RCC 7860 (cell line): ENCODE data around the gene ENDOU.

Experiments used
- DNase-seq: peaks from one replicate; pipeline ENCODE4 v3.0.0-alpha.2; 2015; ENCODE audit warnings: low spot score
- FAIRE-seq: peaks from 2 replicates; lab custom pipeline; 2012; peaks lifted over from hg19 to GRCh38; lab: Jason Lieb, UNC

Gene ENDOU

DNA sequence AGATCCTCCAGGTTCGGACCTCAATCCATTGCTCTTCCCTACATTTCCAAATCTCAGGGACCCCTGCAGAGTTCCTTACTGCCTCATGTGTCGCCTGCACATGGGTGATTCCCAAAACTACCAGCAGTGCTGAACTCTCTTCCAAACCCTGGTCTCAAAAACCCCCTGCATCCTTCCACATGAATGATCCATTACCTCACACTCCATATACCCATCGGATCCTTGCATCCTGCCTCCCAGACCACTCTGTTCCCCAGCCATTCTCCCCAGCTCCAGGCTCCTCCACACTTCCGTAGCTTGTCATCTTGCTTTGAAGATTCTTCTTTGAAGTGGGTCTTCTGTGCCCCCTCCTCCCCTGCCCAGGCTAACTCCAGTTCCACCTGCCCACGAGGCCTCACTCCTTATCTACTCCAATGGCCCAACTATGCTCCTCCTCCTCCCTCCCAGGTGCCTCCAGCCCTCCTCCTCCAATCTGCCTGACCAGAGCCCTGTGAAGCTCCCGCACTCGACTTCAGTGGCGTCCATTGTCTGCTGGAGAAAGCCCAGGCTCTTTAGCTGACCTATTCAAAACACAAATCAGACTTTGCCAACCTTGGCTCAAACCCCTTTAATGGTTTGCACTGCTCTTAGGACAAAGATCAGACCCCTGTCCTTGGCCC is 19.6 kb upstream of the ENDOU start:
- FAIRE-seq (no peak), DNase-seq (no peak)

- no peak for FAIRE-seq
- peak; percentile 20 for DNase-seq
Measured at GRCh38 chr12:47744005-47744651, 18.8 kb upstream of the ENDOU start.

- DNase-seq, result no peak
- FAIRE-seq, result no peak
Measured at GRCh38 chr12:47743311-47743860, 18.1 kb upstream of the ENDOU start.

- DNase-seq (peak; percentile 5), FAIRE-seq (no peak)
Measured at GRCh38 chr12:47742253-47742825, 17.0 kb upstream of the ENDOU start.

DNA sequence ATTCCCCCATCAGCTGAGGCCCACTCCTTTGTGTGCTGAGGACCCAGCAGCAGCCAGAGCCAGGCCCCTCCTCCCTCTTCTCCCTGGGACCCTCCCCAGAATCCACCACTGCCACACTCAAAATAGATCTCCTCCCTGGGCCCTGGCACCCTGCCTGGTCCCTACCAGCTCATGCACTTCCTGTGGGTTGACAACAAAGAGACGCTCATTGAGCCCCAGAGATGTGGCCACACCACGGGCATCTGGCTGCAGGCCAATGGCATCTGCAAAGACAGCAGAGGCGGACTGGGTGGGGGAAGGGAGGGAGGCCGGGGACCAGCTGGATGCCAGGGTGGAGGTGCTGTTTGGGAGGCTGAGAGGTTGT is 16.0 kb upstream of the ENDOU start:
- no peak for FAIRE-seq
- DNase-seq, result peak; percentile 74

GRCh38 chr12:47740606-47741339 is 15.5 kb upstream of the ENDOU start:
- DNase-seq (no peak), FAIRE-seq (no peak)

- no peak for FAIRE-seq
Measured at GRCh38 chr12:47739979-47740378, 14.7 kb upstream of the ENDOU start.

GRCh38 chr12:47739297-47739696 is 14.0 kb upstream of the ENDOU start:
- FAIRE-seq (no peak), DNase-seq (no peak)

More at GRCh38 chr12:47739979-47740378, 14.7 kb upstream of the ENDOU start:
- DNase-seq, result no peak

DNA sequence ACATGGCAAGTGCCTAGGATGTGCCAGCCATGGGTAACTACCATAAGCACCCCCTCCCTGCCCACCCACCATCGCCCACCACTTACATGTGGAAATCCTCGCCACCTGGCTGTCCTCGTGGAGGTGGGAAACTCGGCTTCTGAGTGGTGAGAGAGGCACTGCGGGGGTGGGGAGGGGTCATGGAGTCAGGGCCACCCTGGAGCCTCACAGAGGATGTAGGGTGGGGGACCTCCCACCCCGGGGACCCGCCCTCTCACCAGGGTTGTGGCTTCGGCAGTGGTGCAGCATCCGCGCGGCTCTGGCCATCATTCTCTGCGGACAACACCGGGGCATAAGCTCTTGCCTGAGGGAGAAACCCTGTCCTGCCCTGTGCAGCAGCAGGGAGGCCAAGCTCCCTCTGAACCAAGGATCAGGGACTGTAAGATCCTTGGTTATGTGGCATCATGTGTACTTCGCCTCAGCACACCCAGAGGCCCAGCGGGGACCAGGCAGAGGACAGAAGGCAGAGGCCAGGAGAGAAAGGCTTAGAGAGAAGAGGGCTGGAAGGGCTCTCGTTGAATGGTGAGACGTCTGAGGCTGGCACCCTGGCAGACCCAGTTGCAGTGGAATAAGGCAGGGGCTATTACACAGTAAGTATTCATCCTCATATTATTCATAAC is 12.8 kb upstream of the ENDOU start:
- DNase-seq (no peak), FAIRE-seq (no peak)

DNA sequence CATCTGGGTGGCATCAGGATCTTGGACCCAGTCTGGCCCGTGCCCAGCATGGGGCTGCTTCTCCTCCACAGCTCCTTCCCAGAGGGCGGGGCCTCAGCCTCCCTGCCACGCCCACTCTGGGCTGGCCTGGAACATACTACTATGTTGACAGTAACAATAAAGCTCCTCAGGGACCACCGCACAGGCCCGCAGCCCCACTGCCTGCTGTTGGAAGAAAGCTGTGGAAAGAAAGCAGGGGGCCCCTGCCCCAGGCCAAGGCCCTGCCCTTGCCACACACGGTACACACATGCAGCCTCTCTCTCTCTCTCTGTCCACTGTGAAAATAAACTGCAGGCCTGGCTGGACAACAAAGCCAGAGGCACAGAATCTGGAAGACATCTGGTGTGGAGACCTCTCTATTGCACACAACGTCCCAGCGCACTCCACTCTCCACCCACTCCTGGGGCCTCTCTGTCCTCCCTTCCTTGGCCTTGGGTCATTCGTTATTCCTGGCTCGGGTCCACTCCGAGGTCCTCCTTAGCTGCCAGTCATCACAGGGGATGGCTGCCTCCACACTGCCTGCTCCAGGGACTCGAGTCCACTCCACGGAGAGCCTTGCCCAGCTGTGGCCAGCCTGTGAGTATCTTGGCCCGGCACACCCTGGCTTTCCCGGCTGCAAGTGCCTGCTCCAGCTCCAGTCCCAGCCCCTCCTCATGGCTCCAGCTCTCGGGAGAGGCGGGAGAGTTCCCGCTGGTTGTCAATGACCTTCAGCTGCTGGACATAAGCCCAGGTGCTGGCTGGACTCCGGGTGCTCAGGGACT is 11.8 kb upstream of the ENDOU start:
- no peak for FAIRE-seq

DNA sequence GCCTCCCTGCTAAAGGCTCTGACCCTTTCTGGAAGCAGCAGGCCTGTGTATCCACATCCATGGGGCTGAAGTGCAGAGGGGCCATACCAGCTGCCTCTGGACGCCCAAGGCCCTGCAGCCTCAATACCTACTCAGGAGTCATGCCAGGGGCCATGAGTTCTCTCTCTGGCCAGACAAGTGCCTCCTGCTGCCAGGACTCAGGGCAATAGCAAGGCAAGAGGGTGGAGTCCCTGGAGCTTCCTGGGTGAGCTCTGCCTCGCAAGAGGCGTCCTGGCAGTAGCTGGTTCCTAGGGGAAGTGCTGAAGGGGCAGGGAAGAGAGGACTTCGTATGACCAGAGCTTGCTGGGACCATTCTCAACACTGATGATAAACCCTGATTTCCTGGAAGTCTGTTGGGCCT is 10.9 kb upstream of the ENDOU start:
- no peak for FAIRE-seq
- DNase-seq, result no peak

More for the DNA sequence above, 11.8 kb upstream of the ENDOU start:
- no peak for DNase-seq

DNA sequence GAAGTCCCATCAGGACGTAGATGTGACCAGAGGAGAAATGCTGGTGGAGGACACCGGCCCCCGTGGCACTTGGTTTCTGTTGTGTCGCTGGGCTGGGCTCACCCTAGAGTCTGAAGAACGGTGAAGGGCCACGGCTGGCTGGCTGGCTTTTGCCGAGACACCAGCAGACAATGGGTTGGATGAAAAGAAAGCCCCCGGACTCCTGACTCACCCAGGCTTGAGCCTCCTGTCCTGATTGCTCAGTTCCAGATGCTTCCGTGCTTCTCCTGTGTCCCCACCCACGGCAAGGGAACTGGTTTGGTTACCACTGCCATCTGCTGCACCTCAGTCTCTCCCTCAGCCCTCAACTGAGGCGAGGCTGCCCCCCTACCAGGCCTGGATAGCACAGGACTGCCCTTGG is 10.4 kb upstream of the ENDOU start:
- FAIRE-seq, result no peak
- DNase-seq, result no peak

DNA sequence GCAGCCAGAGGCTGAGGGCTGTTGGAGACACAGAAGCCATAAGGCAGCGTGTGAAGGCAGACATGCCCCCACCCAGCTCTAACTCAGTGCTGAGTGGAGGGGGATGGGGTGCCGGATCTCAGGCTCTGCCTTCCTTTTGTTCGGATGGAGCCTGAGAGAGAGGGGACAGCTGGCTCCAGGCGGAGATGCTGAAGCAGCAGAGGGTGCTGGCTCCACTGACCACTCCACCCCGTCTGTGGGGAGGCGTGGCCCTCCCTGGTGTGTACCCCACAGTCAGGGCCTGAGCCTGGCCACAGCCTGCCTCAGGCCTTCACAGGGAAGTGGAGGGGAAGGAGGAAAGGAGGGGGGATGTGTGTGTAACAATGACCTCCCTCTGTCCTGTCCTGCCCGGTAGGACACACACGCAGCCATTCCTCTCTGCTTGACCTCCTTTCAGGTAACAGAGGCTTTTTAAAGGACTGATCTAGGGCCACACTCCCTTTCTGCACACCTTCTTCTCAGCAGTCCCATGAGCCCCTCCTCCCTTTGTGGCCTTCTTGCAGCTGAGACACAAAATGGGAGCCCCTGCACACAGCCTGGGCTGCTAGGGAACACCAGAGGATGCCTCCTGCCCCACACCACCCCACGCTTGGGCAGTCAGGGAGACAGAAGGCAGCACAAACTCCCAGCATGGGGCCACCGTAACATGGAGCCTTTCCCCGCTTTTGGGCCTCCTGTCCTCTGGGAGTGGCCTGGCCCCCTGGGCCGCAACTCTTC is 9.6 kb upstream of the ENDOU start:
- DNase-seq (no peak), FAIRE-seq (no peak)

DNA sequence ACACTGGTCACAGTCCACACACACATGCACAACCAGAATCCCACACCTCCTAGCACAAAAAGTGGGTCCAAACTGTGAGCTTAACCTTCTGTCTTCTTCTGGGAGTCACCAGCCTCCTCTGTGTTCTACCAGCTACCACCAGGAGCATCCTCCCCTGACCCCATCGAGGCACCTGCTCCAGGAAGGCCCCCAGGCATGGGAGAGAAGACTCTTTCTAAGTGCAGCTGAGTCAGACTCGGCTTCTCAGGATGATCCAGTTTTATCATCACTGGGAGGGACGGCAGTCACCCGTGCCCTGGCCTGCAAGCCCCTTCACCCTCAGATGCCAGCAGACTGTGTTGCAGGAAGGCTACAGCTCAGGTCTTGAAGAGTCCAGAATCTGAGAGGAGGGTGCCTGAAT is 7.9 kb upstream of the ENDOU start:
- DNase-seq, result no peak
- FAIRE-seq, result no peak

DNA sequence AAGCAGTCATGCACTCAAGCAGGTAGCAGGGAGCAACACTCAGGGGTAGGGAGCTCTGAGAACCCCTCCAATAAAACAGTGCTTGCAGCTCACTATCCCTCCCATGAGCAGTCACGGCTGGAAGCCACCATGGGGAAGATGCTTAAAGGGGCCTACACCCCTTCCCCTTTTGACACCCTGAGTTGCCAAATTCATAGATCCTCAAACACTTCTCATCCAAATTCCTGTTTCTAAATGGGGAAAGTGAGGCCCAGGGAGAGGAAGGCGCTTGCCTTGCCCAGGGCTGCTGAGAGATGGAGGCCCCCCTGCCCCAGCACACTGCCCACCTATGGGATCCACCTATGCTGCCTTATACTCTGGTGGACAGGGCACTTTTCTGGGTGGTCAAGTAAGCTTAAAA is 7.2 kb upstream of the ENDOU start:
- DNase-seq, result no peak
- FAIRE-seq, result no peak

GRCh38 chr12:47731723-47732122 is 6.4 kb upstream of the ENDOU start:
- FAIRE-seq (no peak), DNase-seq (no peak)

- DNase-seq (no peak), FAIRE-seq (no peak)
Measured at GRCh38 chr12:47730341-47730744, 5.1 kb upstream of the ENDOU start.

DNA sequence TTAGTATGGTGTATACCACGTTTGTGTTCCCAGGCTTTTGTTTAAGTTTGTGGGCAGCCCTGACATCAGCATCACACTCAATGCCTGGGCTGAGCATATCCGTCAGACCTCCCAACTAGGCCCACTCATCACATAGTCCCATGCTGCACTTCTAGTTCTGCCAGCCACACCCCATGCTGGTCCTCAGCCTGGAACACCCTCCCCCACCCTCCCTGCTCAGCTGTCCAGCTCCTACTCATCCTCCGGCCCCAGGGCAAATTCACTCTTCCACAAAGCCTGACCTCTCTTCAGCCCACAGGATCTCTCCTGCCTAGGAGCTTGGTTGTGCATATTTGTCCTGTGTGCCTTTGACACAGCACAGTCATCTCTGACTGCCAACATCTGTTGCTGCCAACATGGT is 3.9 kb upstream of the ENDOU start:
- no peak for DNase-seq
- FAIRE-seq, result no peak

- FAIRE-seq (no peak), DNase-seq (no peak)
Measured at GRCh38 chr12:47725893-47726292, 603 bp upstream of the ENDOU start.
